ENCODE data around the gene ERC2. TPM values are rescaled to one million over a fixed set of nuclear protein-coding genes. Genes with fewer than 3 reads are reported as not detected.

ERC2 gene
- polyA plus RNA-seq, 2 of the 4 experiments (the other 2 are of a cell fraction) = 0.16 TPM; not detected in 1

DNA sequence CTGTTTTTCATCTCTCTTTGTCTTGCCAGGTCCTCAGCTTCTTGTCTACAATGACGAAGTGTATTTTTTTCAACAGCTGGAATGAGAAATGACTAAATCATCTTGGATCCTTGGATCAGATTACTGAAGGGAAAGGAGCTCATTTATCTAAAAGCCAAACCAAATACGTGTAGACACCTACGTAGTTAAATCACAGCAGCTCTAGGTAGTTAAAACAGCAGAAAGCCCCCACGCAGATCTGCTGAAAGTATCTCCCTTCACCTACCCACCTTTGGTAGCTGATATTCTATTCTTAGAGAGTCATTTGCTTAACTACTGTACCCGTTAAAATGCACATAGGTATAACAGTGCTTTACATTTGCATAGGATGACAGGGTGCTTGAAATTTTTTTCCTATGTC lies 875.7 kb downstream of the ERC2 start:
- 34% methylated on average over 5 of the region's 5 CpGs for WGBS (ENCODE audit: missing lambda C conversion rate)
- no peak for FAIRE-seq
- DNase-seq (ENCODE audit: low read depth in 1 of 2, low spot score in 1 of 2) = no peak
- Histone ChIP-seq H3K27ac (no peak overlapping the region), H3K4me1 (no peaks in the 10 kb centered on the region), H3K4me3 (no peak overlapping the region), H3K4me2 (no peak overlapping the region), H3K9me3 (no peaks in the 10 kb centered on the region)
- CTCF ChIA-PET = no interaction called here
- no peak for ATAC-seq
- TF ChIP-seq EHMT2 (IDR thresholded peaks at IDR 0.05; ENCODE audit: low read depth) (no peak), MAZ (IDR thresholded peaks at IDR 0.05; ENCODE audit: borderline replicate concordance, low read depth, low read length) (no peak), FOSL2 (IDR thresholded peaks at IDR 0.05) (no peak), FOSL2 (CRISPR knock-in tag; IDR thresholded peaks at IDR 0.05) (no peak), RCOR1 (IDR thresholded peaks at IDR 0.05; ENCODE audit: low read depth, low read length) (no peak), JUNB (IDR thresholded peaks at IDR 0.05) (no peak), KDM1A (IDR thresholded peaks at IDR 0.05; ENCODE audit: low read depth) (no peak), ZSCAN20 (CRISPR knock-in tag; IDR thresholded peaks at IDR 0.05) (no peak), KDM5A (IDR thresholded peaks at IDR 0.05) (no peak), CBX2 (IDR thresholded peaks at IDR 0.05; ENCODE audit: borderline replicate concordance, low read depth) (no peak), HEYL (CRISPR knock-in tag; IDR thresholded peaks at IDR 0.05) (no peak), ZFP36 (IDR thresholded peaks at IDR 0.05; ENCODE audit: borderline replicate concordance, partially characterized antibody) (no peak), TP53 (CRISPR knock-in tag; IDR thresholded peaks at IDR 0.05) (no peak), RFX5 (IDR thresholded peaks at IDR 0.05) (no peak)
- TF ChIP-seq, protein P1, sequence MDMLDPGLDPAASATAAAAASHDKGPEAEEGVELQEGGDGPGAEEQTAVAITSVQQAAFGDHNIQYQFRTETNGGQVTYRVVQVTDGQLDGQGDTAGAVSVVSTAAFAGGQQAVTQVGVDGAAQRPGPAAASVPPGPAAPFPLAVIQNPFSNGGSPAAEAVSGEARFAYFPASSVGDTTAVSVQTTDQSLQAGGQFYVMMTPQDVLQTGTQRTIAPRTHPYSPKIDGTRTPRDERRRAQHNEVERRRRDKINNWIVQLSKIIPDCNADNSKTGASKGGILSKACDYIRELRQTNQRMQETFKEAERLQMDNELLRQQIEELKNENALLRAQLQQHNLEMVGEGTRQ (IDR thresholded peaks at IDR 0.05) = no peak
- TF ChIP-seq, protein P2, sequence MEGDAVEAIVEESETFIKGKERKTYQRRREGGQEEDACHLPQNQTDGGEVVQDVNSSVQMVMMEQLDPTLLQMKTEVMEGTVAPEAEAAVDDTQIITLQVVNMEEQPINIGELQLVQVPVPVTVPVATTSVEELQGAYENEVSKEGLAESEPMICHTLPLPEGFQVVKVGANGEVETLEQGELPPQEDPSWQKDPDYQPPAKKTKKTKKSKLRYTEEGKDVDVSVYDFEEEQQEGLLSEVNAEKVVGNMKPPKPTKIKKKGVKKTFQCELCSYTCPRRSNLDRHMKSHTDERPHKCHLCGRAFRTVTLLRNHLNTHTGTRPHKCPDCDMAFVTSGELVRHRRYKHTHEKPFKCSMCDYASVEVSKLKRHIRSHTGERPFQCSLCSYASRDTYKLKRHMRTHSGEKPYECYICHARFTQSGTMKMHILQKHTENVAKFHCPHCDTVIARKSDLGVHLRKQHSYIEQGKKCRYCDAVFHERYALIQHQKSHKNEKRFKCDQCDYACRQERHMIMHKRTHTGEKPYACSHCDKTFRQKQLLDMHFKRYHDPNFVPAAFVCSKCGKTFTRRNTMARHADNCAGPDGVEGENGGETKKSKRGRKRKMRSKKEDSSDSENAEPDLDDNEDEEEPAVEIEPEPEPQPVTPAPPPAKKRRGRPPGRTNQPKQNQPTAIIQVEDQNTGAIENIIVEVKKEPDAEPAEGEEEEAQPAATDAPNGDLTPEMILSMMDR (IDR thresholded peaks at IDR 0.05) = no peak
- TF ChIP-seq, protein P3, sequence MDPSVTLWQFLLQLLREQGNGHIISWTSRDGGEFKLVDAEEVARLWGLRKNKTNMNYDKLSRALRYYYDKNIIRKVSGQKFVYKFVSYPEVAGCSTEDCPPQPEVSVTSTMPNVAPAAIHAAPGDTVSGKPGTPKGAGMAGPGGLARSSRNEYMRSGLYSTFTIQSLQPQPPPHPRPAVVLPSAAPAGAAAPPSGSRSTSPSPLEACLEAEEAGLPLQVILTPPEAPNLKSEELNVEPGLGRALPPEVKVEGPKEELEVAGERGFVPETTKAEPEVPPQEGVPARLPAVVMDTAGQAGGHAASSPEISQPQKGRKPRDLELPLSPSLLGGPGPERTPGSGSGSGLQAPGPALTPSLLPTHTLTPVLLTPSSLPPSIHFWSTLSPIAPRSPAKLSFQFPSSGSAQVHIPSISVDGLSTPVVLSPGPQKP (IDR thresholded peaks at IDR 0.05; ENCODE audit: low read depth, low read length) = no peak
- TF ChIP-seq, protein P4, sequence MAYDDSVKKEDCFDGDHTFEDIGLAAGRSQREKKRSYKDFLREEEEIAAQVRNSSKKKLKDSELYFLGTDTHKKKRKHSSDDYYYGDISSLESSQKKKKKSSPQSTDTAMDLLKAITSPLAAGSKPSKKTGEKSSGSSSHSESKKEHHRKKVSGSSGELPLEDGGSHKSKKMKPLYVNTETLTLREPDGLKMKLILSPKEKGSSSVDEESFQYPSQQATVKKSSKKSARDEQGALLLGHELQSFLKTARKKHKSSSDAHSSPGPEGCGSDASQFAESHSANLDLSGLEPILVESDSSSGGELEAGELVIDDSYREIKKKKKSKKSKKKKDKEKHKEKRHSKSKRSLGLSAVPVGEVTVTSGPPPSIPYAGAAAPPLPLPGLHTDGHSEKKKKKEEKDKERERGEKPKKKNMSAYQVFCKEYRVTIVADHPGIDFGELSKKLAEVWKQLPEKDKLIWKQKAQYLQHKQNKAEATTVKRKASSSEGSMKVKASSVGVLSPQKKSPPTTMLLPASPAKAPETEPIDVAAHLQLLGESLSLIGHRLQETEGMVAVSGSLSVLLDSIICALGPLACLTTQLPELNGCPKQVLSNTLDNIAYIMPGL (CRISPR knock-in tag; IDR thresholded peaks at IDR 0.05; ENCODE audit: borderline replicate concordance) = no peak
- TF ChIP-seq, protein P5, sequence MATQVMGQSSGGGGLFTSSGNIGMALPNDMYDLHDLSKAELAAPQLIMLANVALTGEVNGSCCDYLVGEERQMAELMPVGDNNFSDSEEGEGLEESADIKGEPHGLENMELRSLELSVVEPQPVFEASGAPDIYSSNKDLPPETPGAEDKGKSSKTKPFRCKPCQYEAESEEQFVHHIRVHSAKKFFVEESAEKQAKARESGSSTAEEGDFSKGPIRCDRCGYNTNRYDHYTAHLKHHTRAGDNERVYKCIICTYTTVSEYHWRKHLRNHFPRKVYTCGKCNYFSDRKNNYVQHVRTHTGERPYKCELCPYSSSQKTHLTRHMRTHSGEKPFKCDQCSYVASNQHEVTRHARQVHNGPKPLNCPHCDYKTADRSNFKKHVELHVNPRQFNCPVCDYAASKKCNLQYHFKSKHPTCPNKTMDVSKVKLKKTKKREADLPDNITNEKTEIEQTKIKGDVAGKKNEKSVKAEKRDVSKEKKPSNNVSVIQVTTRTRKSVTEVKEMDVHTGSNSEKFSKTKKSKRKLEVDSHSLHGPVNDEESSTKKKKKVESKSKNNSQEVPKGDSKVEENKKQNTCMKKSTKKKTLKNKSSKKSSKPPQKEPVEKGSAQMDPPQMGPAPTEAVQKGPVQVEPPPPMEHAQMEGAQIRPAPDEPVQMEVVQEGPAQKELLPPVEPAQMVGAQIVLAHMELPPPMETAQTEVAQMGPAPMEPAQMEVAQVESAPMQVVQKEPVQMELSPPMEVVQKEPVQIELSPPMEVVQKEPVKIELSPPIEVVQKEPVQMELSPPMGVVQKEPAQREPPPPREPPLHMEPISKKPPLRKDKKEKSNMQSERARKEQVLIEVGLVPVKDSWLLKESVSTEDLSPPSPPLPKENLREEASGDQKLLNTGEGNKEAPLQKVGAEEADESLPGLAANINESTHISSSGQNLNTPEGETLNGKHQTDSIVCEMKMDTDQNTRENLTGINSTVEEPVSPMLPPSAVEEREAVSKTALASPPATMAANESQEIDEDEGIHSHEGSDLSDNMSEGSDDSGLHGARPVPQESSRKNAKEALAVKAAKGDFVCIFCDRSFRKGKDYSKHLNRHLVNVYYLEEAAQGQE (IDR thresholded peaks at IDR 0.05) = no peak
- TF ChIP-seq, protein P6, sequence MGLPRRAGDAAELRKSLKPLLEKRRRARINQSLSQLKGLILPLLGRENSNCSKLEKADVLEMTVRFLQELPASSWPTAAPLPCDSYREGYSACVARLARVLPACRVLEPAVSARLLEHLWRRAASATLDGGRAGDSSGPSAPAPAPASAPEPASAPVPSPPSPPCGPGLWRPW (IDR thresholded peaks at IDR 0.05) = no peak
- POLR2A ChIA-PET = no interaction called here
